Astrocyte (in vitro differentiated cells and primary cell): ENCODE results near the gene BATF3. TPM values are rescaled to one million over a fixed set of nuclear protein-coding genes. Genes with fewer than 3 reads are reported as not detected.

Experiments used
- DNase-seq: peaks from one replicate; pipeline ENCODE4 v3.0.0-alpha.2; 2010; ENCODE audit warnings: low read depth
- FAIRE-seq: peaks from 2 replicates; lab custom pipeline; 2011; peaks lifted over from hg19 to GRCh38; lab: Jason Lieb, UNC
- H2AFZ ChIP-seq: 2 replicates; pipeline ENCODE4 v1.6.0; 2012; ENCODE audit warnings: low read depth, low read length, inconsistent platforms
- H3K27ac ChIP-seq: 2 replicates; pipeline ENCODE4 v1.5.1; 2011; ENCODE audit warnings: low read depth, low read length, inconsistent platforms
- H3K27me3 ChIP-seq: 2 replicates; pipeline ENCODE4 v1.6.0; 2011; ENCODE audit warnings: low read length, inconsistent platforms; ENCODE audit not compliant: insufficient read depth
- H3K36me3 ChIP-seq: 2 replicates; pipeline ENCODE4 v1.5.1; 2011; ENCODE audit warnings: low read length, inconsistent platforms; ENCODE audit not compliant: insufficient read depth
- H3K4me1 ChIP-seq: 2 replicates; pipeline ENCODE4 v1.5.1; 2011; ENCODE audit warnings: low read length, inconsistent platforms; ENCODE audit not compliant: insufficient read depth
- H3K4me2 ChIP-seq: 2 replicates; pipeline ENCODE4 v1.6.0; 2012; ENCODE audit warnings: low read length, inconsistent platforms
- H3K4me3 ChIP-seq: 2 replicates; pipeline ENCODE4 v1.5.1; 2011; ENCODE audit warnings: low read depth, mild to moderate bottlenecking, low read length, inconsistent platforms; ENCODE audit not compliant: insufficient read depth
- H3K79me2 ChIP-seq: 2 replicates; pipeline ENCODE4 v1.6.0; 2012; ENCODE audit warnings: mild to moderate bottlenecking, low read length, inconsistent platforms; ENCODE audit not compliant: insufficient read depth
- H3K9ac ChIP-seq: 2 replicates; pipeline ENCODE4 v1.6.0; 2012; ENCODE audit warnings: mild to moderate bottlenecking, low read length, inconsistent platforms
- H3K9me3 ChIP-seq: 2 replicates; pipeline ENCODE4 v1.5.1; 2012; ENCODE audit warnings: low read depth, mild to moderate bottlenecking, low read length, inconsistent platforms; ENCODE audit not compliant: insufficient read depth
- H4K20me1 ChIP-seq: 2 replicates; pipeline ENCODE4 v1.6.0; 2012; ENCODE audit warnings: low read length, inconsistent platforms; ENCODE audit not compliant: insufficient read depth
- H3K27ac Mint-ChIP-seq: one replicate; pipeline ENCODE4 v1.8.0; 2021; ENCODE audit warnings: mild to moderate bottlenecking, mixed read lengths; ENCODE audit not compliant: unreplicated experiment
- H3K27me3 Mint-ChIP-seq: one replicate; pipeline ENCODE4 v1.8.0; 2021; ENCODE audit warnings: low read depth, mixed read lengths; ENCODE audit not compliant: unreplicated experiment
- H3K36me3 Mint-ChIP-seq: one replicate; pipeline ENCODE4 v1.8.0; 2021; ENCODE audit warnings: low read depth, mixed read lengths; ENCODE audit not compliant: unreplicated experiment
- H3K4me1 Mint-ChIP-seq: one replicate; pipeline ENCODE4 v1.8.0; 2021; ENCODE audit warnings: low read depth, mixed read lengths; ENCODE audit not compliant: unreplicated experiment
- H3K4me3 Mint-ChIP-seq: one replicate; pipeline ENCODE4 v1.8.0; 2021; ENCODE audit warnings: mild to moderate bottlenecking, moderate library complexity, mixed read lengths; ENCODE audit not compliant: unreplicated experiment
- H3K9me3 Mint-ChIP-seq: one replicate; pipeline ENCODE4 v1.8.0; 2021; ENCODE audit warnings: mild to moderate bottlenecking, mixed read lengths; ENCODE audit not compliant: unreplicated experiment
- EZH2 ChIP-seq: IDR thresholded peaks from 2 replicates; pipeline ENCODE4 v1.6.1; 2012; ENCODE audit warnings: mild to moderate bottlenecking, low read length, inconsistent platforms; ENCODE audit not compliant: insufficient read depth
- total RNA-seq: library from RNA; stranded (reverse); gene quantifications from 2 replicates; pipeline ENCODE4 v1.2.1, GENCODE V29; 2021
- TF ChIP-seq, protein P1 (sequence below): IDR thresholded peaks from 2 replicates; pipeline ENCODE4 v1.5.1; 2011; ENCODE audit warnings: low read depth, mild to moderate bottlenecking, inconsistent platforms, low read length, moderate library complexity; ENCODE audit not compliant: insufficient read depth

BATF3 gene
- total RNA-seq, 1 donor from 2014 or later = 1.9 TPM

DNA sequence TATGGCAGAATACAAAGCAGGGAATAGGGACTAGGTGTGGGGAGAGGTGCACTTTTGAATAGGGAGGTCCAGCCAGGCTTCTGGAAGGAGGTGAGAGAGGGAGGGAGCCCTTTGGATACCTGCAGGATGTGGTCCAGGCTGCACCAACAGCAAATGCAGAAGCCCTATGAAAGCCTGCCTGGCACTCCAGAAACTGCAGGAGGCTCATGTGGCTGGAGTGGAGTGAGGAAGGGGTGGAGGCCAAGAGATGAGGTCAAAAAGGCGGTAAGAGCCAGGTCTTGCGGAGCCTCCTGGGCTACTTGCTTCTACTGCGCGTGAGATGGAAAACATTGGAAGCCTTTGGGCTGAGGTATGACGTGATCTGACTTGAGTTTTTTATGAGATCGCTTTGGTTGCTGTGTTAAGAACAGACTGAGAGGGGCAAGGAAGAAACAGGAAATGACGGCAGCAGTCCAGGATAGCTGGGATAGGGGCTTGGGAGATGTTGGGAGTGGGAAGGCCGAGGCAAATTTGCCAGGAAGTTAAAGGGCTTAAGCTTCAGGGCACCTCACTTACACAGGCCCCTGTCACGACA lies 4.4 kb upstream of the BATF3 start:
- no peaks in the 10 kb centered on the region for H3K9me3 ChIP-seq
- no peak overlapping the region for H3K27ac Mint-ChIP-seq
- TF ChIP-seq EZH2 = no peak
- TF ChIP-seq, protein P1, sequence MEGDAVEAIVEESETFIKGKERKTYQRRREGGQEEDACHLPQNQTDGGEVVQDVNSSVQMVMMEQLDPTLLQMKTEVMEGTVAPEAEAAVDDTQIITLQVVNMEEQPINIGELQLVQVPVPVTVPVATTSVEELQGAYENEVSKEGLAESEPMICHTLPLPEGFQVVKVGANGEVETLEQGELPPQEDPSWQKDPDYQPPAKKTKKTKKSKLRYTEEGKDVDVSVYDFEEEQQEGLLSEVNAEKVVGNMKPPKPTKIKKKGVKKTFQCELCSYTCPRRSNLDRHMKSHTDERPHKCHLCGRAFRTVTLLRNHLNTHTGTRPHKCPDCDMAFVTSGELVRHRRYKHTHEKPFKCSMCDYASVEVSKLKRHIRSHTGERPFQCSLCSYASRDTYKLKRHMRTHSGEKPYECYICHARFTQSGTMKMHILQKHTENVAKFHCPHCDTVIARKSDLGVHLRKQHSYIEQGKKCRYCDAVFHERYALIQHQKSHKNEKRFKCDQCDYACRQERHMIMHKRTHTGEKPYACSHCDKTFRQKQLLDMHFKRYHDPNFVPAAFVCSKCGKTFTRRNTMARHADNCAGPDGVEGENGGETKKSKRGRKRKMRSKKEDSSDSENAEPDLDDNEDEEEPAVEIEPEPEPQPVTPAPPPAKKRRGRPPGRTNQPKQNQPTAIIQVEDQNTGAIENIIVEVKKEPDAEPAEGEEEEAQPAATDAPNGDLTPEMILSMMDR = no peak
- H3K4me3 ChIP-seq = no peak overlapping the region
- no peaks in the 10 kb centered on the region for H4K20me1 ChIP-seq
- no peak for FAIRE-seq
- no peak overlapping the region for H3K27ac ChIP-seq
- no peaks in the 10 kb centered on the region for H3K9me3 Mint-ChIP-seq
- no peak overlapping the region for H3K4me3 Mint-ChIP-seq
- H3K27me3 Mint-ChIP-seq = peaks cover 31% of the 10 kb centered on the region
- H3K4me1 ChIP-seq = peaks cover 17% of the 10 kb centered on the region
- H3K9ac ChIP-seq = no peak overlapping the region
- no peak overlapping the region for H2AFZ ChIP-seq
- H3K4me2 ChIP-seq = no peak overlapping the region
- H3K36me3 Mint-ChIP-seq = no peaks in the 10 kb centered on the region
- no peaks in the 10 kb centered on the region for H3K79me2 ChIP-seq
- no peak for DNase-seq
- H3K36me3 ChIP-seq = no peaks in the 10 kb centered on the region
- no peaks in the 10 kb centered on the region for H3K27me3 ChIP-seq
- no peaks in the 10 kb centered on the region for H3K4me1 Mint-ChIP-seq

DNA sequence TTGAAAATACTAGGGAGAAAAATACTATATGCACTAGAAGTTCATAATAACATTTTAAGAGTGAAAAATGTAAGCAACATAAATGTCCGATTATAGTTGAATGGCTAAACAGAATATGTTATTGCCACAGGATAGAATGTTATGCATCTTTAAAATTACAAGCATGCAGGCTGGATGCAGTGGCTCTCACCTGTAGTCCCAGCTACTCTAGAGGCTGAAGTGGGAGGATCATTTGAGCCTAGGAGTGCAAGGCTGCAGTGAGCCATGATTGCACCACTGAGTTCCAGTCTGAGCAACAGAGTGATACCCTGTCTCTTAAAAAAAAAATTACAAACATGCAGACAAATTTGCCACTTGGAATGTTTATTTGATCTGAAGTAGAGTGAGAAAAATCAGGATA lies 3.0 kb upstream of the BATF3 start:
- Mint-ChIP-seq H3K9me3 (no peaks in the 10 kb centered on the region), H3K27me3 (peaks cover 39% of the 10 kb centered on the region), H3K36me3 (no peaks in the 10 kb centered on the region), H3K4me3 (no peak overlapping the region), H3K4me1 (peaks cover 2% of the 10 kb centered on the region), H3K27ac (no peak overlapping the region)
- Histone ChIP-seq H3K9ac (no peak overlapping the region), H3K4me1 (peaks cover 22% of the 10 kb centered on the region), H3K36me3 (no peaks in the 10 kb centered on the region), H3K79me2 (no peaks in the 10 kb centered on the region), H3K9me3 (no peaks in the 10 kb centered on the region), H3K4me2 (no peak overlapping the region), H3K4me3 (no peak overlapping the region), H4K20me1 (no peaks in the 10 kb centered on the region), H2AFZ (no peak overlapping the region), H3K27me3 (peaks cover 10% of the 10 kb centered on the region), H3K27ac (no peak overlapping the region)
- DNase-seq (no peak), FAIRE-seq (no peak)
- TF ChIP-seq, protein P1 = no peak
- TF ChIP-seq EZH2 = no peak

DNA sequence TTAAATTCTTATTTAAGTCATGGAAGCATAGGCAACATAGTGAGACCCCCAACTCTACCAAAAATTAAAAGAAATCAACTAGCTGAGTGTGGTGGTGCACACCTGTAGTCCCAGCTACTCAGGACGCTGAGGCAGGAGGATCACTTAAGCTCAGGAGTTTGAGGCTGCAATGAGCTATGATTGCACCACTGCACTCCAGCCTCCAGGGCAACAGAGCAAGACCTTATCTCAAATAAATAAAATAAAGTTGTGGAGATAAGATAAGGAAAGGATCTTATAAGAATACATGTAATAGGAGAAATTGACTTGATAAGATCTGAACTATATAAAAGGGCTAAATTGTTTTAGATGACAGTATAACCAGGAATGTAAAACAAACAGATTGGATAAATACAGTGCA lies 2.3 kb upstream of the BATF3 start:
- DNase-seq = no peak
- H3K27me3 ChIP-seq = peaks cover 10% of the 10 kb centered on the region

More for the DNA sequence above, 2.3 kb upstream of the BATF3 start:
- no peak overlapping the region for H3K9ac ChIP-seq
- H3K4me3 ChIP-seq = no peak overlapping the region
- H3K27ac ChIP-seq = no peak overlapping the region
- H3K36me3 ChIP-seq = no peaks in the 10 kb centered on the region
- peaks cover 2% of the 10 kb centered on the region for H3K4me1 Mint-ChIP-seq
- peaks cover 46% of the 10 kb centered on the region for H3K27me3 Mint-ChIP-seq
- no peaks in the 10 kb centered on the region for H3K79me2 ChIP-seq
- no peaks in the 10 kb centered on the region for H3K9me3 ChIP-seq
- no peaks in the 10 kb centered on the region for H3K36me3 Mint-ChIP-seq
- no peak overlapping the region for H3K4me3 Mint-ChIP-seq
- TF ChIP-seq EZH2 = no peak
- TF ChIP-seq, protein P1 = no peak
- no peak overlapping the region for H3K4me2 ChIP-seq
- H4K20me1 ChIP-seq = no peaks in the 10 kb centered on the region
- H3K4me1 ChIP-seq = peaks cover 22% of the 10 kb centered on the region
- H3K9me3 Mint-ChIP-seq = no peaks in the 10 kb centered on the region
- FAIRE-seq = no peak
- H2AFZ ChIP-seq = no peak overlapping the region
- no peak overlapping the region for H3K27ac Mint-ChIP-seq
